Fibroblast of skin of back (primary cell): Measurements from ENCODE around the gene ADAMTS16.

Source experiments
- DNase-seq: peaks from one replicate; pipeline ENCODE4 v3.0.0-alpha.2; 2013

The ADAMTS16 gene

DNA sequence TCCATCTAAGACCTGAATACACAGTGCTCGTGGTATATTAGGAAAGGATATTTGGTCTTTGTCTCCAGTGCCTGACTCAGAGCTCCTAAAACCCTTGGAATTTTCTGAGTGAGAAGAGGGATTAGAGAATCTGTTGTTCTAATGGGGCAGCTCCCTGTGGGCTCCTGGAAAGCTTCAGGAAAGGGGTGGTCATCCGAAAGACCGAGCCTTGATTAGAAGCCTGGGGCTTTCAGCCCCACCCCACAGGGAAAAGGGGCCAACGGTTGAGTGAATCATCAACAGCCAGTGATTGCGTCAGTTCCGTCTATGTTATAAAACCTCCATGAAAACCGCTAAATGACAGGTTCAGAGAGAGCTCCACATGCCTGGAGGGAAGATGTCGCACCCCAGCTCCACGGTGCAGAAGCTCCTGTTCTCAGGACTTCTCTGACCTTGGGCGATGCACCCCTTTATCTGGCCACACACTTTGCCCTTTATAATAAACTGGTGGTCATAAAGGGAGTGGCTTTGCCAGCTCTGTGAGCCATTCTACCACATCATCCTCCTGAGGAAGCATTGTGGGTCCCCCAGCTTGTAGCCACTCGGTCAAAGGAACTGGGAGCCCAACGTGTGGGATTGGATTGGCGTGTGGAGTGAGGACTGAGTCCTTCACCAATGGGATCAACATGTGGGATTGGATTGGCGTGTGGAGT lies 211.3 kb downstream of the ADAMTS16 start:
- DNase-seq: peak; percentile 97

DNA sequence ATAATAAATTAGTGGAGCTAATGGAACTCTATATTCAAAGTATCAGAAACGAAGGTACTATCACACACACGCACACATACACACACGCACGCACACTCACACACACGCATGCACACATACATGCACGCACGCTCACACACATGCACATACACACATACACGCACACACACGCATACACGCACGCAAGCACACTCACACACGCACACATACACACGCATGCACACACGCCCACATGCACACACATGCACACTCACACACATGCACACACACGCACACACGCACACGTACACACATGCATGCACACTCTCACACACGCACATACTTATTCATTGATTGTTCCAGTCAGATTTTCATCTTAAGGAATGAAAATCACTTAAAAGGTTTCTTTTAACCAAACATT lies 212.5 kb downstream of the ADAMTS16 start:
- no peak for DNase-seq

DNA sequence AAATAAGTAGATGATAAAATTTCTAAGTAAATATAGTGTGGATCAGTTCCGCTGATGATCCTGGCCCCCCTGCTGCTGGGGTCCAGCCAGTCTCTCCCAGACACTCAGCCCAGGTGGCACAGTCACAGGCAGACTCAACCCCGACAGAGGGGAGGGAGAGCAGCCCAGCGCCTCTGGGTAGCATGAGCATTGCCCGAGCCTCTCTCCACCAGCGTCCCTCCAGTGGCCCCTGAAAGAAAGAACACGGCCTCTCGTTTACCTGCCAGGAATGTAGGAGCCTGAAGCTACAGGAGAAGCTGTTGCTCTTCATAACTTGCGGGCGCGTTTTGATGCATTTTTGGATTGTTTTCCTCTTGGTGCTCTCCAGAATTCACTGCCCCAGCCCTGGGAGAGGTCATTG lies 213.6 kb downstream of the ADAMTS16 start:
- DNase-seq: no peak

DNA sequence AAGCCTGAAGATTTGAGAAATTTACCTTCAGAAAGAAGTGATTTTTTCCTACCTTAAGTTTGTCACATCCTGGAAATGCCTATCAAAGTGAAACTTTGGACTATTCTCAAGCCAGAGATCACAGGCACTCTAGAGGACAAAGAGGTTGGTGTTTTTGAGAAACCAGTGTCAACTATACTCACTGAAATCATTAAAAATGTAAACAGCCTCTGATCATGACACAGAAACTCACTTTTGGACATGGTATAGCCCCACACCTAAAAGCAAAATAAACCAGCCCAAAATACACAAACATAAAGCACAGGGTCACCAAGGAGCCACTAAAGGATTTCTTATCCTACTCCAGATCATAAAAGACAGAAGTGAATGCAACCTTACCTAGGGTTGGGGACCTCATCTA lies 216.6 kb downstream of the ADAMTS16 start:
- no peak for DNase-seq

DNA sequence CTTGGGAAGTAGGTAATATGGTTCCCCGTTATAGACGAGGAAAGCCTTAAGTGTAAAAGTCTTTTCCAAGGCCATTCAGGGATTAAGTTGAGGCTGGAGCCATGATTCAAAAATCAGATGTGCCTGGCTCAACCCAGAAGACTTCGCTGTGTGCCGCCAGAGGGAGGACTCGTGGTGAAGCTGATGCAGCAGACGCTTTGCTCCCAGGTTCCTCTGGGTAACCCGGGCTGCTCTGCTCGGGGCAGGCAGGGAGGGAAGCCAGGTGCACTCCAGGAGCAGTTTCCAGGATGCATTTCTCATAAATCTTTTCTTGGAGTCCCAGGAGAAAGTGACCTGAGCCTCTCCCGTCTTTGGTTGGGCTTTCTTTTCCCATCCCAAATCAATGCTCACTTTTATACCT lies 219.5 kb downstream of the ADAMTS16 start:
- no peak for DNase-seq

DNA sequence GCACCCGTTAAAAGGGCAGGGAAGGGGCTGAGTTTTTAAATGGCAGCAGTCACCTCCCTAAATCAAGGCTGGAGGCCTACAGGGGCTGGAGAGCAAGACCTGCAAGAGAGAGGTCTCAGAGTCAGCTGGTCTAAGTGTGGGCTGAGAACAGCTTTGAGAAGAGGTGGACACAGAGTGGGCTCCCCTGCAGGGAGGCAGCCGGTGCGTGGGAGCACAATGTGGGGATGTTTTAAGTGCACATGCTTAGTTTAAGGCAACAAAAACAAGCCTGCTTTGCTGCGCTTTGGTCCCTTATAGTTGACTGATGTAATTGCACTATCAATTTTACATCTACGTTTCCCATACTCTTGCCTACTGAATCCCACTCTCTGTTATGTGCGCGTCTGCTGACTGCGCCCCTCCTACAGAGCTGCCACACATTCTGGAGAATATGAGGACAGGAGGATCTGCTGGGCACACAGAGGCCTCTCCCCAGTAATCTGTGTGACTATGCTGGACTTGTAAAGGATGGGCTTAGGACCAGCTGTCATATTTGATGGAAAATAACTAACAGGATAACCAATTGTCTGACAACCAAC lies 220.3 kb downstream of the ADAMTS16 start:
- no peak for DNase-seq

DNA sequence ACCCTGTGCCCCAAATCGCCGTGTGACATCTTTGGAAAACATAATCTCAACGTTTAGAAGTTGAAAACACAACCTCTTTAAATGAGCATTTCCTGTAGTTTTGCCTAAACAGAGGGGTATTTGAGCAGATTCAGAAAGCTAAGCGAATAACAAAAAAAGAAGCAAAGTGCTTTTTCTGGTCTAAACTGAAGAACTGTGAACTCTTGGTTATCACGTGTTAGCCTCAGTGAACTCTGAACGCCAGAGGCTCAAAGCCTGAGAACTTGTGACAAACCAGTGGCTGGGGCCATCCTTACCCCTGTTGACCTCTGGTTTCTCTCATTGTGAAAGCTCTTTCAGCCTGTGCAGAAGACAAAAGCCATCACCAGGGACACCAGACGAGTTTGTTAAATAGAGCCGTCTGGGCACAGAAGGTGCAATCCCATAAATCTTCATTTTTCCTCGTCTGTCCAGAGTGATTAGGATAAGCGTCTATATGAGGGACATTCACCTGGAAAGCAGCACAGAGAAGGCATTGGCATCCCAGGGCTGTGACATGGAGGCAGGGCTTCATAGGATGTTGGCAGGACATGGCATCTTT lies 220.9 kb downstream of the ADAMTS16 start:
- DNase-seq: no peak

DNA sequence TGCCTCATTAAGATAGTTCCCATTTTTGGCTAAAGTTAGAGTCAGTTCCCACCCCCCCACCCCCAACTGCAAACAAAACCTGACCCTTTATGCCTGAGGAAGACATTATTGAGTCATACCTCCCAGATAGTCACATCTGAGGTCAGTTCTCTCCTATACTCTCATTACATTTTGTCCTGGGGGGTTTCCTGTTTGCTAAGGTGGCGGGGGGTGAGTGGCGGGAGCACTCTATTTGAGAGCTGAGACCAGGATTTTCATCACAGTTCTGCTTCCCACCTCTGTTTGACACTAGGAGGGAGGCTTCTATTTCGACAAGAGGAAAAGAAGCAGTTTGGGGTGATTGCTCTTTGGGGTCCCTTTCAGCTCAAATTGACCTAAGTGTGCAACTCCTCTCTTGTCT lies 222.9 kb downstream of the ADAMTS16 start:
- peak; percentile 56 for DNase-seq

DNA sequence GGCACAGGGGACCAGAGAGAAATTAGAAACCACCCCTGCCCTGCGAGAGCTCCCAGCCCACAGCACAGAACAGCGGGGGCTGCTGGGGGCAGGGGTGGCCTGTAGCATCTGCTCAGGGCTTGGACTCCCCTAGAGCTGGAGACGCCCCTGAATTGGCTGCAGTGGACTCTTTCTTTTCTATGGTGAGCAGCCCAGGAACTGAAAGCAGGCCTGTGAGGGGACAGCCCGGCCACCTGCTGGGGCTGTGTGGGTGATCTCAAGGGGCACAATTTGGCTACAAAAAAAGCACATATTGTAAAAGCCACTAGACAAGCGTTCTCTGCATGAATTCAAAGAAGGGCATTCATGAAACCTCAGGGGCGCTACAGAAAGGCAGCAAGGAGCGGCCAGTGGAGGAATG lies 224.8 kb downstream of the ADAMTS16 start:
- DNase-seq: no peak

DNA sequence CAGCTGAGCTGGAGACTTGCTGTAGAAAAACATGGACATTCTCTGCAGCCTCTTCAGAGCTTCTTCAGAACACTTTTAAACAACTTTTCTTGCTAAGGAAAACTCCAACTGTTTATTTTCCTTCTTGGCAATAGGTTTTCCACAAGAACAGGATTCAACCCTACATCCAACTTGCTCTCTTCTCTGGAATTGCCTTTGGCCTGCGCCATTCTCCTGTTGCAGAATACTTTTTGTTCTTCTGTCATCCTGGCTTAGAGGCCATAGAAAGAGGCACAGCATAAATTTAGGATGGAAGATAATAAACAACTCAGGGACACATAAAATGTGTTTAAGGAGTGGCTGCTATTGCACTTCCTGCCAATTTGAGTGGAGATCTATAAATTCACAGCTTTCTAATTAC lies 227.6 kb downstream of the ADAMTS16 start:
- DNase-seq: no peak

DNA sequence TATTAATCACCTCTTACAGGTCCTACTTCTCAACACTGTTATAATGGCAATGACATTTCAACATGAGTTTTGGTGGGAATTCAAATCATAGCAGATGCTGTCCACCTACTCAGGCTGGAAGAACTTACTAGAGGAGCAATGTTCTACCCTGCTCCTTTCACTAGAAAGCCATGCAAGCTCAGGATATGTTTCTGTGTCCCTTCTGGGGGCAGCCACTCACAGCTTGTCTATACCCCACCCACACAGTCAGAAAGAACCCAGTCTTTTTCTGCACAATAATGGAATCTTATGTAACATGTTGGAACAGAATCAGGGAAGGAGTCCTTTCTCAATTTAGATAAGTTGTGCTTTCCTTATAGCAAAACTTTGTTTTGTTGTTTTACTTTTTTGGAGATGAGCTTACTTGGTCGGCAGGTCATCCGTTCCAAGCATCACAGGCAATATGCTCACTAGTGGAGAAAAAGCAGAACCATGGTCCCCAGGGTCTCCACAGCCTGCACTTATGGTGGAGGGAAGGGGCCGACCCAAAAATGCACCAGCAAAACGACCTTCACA lies 229.0 kb downstream of the ADAMTS16 start:
- DNase-seq: no peak
